ENCODE measurements around the gene ITPRIPL1.
A peak's percentile ranks its signal among the peaks of the same experiment; 100 is the strongest.
"Not testable (repeated sequence)": the region's sequence is repeated elsewhere in the genome, so short reads cannot be mapped to it uniquely, and the experiment has no call there.

ITPRIPL1 gene, protein sequence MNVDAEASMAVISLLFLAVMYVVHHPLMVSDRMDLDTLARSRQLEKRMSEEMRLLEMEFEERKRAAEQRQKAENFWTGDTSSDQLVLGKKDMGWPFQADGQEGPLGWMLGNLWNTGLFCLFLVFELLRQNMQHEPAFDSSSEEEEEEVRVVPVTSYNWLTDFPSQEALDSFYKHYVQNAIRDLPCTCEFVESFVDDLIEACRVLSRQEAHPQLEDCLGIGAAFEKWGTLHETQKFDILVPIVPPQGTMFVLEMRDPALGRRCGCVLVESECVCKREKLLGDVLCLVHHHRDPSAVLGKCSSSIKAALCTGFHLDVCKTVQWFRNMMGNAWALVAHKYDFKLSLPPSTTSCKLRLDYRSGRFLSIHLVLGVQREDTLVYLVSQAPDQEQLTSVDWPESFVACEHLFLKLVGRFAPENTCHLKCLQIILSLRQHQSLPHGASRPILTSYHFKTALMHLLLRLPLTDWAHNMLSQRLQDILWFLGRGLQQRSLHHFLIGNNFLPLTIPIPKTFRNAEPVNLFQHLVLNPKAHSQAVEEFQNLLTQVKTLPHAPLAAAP

DNA sequence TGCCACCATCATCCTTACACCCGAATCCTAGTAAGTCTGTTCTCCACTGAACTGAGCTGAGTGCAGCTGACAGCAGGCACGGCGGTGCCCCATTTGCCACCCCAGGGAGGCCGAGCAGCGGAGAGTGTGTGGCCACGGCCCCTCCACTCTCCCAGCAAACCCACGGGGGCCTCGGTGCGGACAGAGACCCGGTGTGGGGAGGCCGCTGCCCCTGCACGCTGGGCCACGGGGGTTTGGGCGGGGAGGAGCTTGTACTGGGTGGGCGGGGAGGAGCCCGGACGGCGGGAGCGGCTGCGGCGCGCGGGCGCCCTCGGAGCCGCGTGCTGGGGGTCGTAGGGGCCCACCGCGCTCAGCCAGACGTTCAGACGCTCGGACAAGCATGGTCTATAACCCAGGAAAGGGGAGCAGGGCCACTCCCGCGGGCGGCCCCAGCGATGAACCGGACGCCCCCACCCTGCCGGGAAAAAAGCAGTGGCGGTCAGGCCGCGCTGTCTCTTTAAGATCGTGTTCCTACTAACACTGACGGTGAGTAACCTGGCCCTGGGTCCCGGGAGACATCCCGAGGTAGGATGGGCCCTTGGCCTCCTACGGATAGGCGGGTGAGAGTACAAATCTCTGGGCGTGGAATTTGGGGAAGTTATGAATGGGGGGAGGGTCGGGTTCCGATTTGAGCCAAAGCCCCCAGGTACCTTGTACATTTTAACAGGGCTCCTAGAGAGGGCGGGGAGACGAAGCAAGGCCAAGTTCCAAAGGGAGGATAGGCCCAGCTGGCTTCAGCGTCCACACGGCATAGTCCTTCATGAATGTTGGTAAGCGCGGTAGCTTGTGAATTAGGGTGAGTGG is at the start of gene ITPRIPL1:
Gene ITPRIPL1, plus strand, starts transcription at position 277 of the 843 bp plus-strand sequence. Its CDS starts 523 bp downstream, at position 800.
- no peak for DNase-seq

DNA sequence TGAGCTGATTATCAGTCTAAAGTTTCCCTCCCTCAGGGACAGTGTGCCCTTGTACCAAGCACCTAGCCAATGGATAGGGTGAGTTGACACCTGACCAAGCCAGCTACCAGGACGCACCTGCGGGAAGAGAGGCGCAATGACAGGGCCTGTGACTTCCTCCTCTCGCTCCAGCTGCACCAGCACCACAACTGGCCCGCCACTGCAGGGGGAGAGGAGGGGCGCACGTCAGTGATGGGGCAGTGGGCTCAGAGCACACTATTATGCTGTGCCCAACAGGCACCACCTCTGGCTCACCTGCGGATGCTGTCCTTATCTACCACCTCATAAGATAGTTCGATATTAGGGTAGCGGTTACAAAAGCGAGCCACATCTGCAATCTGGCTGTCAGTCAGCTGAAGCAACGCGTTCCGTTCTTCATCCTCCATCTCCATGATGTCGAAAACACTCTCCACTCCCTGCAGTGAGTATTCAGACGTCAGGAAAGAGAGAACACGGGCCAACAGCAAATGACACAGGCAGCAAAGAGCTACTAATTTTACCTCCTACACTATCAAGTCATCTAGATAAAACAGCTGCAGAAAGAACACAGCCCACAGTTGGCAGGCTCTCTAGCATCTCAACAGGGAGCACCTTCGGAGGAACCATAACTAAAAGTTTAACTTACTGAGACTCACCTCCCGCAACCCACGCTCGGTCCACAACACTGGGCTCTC is 48.2 kb upstream of the ITPRIPL1 start:
- no peak for DNase-seq

DNA sequence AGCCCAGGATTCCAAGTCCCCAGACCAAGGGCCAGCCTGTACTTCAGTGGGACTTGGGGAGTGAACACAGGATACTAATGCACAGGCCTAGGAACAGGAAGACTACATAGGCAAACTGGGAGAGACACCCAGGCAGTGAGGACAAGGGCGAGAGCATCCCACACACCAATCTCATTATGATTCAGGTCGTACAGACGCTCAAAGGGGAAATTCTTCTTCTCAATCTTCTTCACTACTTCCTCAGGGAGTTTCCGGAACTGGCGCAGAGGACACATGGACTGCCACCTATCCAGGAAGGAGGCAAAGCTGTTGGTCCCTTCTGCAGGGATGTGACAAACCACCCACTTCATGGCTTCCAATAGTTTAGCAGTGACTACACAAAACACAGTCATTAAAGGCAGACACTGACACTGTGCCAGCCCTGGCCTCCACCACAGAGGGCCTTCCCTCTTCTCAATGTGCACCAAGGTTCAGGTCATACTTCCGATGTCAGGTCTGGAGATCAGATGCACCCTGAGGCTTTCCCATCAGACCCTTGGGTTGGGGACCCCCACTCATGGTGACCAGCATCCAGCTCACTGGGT is 37.8 kb upstream of the ITPRIPL1 start:
- no peak for DNase-seq

DNA sequence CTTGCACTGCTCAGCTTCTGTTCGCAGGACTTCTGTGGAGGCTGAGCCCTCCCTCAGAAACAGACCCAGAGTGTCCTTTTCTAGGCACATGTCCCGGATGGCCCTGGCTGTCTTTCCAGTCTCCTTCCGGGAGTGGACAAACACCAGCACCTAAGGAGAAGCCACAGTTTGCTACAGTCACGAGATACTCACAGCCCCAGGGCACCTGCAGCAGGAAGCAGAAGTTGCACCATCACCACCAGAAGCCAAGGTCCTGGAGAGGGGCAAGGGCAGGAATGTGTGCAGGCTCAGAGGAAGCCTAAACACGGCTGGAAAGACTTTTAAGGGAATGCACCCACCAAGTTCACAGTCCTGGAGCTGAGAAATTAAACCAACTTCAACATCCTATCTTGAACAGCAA is 33.4 kb upstream of the ITPRIPL1 start:
- no peak for DNase-seq

DNA sequence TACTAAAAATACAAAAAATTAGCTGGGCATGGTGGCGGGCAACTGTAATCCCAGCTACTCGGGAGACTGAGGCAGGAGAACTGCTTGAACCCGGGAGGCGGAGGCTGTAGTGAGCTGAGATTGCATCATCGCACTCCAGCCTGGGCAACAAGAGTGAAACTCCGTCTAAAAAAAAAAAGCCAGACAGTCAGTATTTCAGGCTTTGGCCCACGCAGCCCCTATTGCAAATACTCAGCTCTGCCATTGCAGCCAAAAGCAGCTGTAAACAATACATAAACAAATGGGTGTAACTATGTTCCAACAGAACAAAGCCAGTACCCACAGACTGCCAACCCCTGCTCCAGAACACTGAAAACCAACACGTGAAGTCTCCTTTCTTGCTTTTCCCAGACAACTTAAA is 30.8 kb upstream of the ITPRIPL1 start:
- not testable (repeated sequence) for DNase-seq

DNA sequence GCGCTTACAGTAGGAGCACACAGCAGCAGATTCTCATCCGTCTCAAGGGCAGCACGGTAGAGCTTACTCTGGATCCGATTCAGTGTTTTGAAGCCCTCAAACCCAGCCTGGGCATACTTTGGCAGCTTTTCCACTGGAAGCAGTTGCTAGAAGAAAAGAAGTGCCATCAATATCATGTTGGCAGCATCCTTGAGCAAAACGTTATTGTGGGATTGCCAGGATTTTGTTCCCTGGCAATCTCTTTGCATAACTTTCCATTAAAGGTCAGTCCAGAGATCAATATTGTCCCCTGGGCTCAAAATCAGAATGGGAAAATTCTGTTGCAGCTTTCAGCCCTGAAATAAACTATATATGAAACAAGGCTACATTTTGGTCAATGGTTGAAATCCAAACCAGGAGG is 28.2 kb upstream of the ITPRIPL1 start:
- no peak for DNase-seq

DNA sequence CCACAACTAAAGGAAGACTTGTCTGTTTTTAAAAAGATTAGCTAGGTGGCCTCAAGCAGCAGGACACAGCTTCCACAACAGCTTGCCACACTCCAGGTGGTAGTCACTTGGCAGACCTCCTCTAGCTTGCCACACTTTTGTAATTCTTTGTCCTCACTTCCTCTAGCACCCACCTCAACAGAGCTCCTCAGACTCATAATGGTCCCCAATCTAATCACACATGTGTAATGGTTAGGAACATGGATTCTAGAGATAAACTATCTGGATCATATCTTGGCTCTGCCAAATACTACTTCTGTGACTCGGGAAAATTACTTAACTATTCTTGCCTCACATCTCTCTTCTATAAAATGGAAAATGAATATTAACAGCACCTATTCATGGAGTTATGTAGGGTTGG is 23.3 kb upstream of the ITPRIPL1 start:
- no peak for DNase-seq

DNA sequence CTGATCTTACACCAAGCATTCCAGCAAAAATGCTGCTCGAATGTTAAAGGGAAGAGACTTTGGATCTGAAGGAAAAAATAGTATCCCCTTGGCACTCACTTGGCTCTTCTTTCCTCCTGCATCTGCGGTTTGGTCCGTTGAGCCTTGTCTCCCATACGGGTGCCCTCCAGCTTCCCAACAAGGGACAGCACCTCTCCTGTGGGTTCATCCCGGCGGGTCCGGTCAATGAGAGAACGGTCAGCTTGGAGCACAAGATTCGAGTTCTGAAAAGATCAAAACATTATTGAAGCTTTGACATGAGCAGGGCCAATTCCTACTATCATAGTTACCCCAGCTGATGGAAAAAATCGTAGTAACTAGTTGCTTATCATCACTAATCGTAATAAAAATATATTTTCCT is 20.5 kb upstream of the ITPRIPL1 start:
- DNase-seq: no peak

DNA sequence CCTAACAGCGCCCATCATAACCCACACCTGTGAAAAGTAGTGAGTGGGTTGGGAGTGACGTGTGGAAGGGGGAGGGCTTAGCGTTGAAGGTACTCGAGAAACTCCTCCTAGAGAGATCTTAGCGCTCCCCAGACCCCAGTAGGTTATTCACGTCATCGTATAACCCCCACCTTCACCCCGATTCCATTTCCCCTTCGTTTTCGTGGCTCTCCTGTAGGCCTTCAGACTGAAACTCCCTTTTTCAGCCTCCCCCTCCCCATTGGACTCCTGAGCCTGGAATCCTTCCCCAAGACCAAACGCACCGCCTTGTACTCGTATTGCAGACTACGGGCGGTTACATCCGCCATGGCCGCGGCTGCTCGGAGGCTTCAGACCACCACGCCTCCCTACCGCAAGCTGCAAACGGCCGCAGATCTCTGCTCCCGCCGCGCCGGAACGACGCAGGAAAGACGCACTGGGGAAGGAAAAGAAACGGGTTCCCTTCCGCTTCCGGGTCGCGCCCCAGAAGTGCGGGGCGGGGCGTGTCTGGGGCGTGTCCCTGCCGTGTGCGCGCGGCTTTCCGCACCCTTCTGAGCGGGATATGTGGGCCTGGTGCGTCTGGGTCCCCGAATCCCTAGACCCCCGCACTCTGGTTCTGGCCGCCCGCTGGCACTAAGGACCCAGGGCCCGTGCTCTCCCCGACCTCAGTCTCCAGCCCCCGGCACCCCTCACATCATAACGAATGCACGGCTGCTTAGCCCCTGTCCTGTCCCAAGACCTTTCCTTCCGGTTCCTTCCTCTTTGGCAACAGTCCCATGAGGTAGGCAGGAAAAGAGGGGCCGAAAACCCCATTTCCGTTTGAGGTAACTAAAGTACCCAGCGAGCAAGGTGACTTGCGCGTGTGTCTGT is 19.8 kb upstream of the ITPRIPL1 start, which contains the start of gene SNRNP200:
Gene SNRNP200, minus strand, starts transcription at position 456 of the 888 bp plus-strand sequence. Its CDS starts 109 bp downstream, at position 347.
- DNase-seq: peak; percentile 77

DNA sequence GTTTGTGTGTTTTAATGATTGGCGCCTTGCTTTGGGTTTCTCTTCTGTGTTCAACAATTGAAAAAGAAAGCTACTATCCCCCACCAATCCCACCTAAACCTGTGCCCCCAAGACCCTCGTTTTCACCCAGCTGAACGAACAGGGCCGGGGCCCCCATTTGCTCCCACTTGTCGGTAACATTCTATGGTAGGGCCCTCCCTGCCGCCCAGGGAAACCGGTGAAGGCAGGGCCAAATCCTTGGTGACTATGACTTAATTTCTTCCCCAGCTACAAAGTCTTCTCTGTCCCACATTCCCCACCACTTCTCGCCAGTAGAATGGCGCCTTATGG is 19.2 kb upstream of the ITPRIPL1 start:
- DNase-seq: no peak

DNA sequence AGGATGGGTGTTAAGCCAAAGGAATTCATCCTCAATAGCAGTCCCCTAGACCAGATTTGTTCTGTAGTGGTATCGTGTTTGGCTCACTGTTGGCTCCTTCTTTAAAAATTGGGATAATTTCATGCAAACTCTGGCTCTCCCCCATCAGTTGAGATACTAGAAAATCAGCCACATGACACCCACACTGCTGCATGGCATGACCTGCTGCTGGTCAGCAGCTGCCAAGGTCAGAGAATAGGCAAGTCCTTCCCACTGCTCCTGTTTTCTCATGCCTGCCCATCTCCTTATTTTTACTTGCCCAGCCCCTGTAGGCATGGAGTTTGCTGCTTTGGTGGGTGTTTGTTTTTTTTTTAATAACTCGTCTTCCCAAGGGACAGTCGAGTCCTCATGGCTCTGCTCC is 18.7 kb upstream of the ITPRIPL1 start:
- no peak for DNase-seq

DNA sequence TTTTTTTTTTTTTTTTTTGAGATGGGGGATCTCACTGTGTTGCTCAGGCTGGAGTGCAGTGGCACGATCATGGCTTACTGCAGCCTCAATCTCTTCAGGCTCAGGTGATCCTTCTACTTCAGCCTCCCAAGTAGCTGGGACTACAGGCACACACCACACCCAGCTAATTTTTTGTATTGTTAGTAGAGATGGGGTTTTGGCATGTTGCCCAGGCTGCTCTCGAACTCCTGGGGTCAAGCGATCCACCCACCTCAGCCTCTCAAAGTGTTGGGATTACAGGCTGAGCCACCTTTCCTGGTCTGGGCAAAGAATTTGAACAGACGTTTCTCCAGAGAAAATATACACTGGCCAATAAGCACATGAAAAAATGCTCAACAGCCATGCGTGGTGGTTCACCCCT is 16.9 kb upstream of the ITPRIPL1 start:
- no peak for DNase-seq

DNA sequence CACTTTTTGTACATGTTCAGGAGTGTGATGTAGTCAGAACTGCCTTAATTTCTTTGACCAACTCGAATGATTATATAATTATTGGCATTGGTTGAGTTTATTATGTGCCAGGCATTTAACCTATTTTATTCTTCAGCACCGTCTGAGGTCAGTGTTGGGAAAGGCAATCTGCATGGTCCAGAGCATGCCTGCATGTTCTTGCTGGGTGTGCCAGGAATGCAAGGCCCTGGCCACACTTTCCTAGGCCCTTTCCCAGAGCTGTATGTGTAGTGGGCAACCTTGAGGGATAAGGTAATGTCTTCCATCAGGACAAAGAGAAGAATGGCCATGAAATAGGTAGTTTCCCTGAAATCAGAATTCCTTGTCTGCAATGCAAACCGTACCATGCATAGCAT is 10.1 kb upstream of the ITPRIPL1 start:
- no peak for DNase-seq

DNA sequence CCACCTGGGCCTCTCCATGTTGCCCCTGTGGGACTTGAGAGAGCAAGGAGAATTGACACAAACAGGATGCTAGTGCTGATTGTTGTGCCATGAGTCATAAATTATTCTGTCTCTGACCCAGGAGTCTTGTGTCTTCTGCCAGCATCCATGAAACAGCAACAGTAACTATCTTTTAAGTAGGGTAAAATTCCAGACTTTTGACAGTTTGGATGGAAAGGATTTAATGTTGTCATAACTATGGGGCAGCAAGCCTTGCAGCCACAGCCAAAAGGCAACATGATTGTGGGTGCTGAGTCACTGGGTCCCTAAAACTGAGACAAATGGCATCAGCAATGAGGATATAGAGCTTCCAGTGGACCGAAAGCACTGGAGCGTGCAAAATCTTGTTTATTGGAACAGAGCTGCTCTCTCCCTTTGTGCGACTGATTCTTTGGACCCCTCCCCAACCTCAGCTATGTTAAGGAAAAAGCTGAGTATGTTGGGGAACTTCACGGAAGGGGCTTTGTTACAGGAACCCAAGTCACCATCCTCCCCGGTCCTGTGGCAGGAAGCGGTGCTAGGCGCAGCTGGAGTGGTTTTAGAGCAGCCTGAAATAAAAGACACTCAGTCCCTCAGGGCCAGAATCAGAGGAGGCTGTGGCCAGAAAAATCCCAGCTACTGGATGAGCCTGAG is 9.6 kb upstream of the ITPRIPL1 start:
- DNase-seq: no peak

DNA sequence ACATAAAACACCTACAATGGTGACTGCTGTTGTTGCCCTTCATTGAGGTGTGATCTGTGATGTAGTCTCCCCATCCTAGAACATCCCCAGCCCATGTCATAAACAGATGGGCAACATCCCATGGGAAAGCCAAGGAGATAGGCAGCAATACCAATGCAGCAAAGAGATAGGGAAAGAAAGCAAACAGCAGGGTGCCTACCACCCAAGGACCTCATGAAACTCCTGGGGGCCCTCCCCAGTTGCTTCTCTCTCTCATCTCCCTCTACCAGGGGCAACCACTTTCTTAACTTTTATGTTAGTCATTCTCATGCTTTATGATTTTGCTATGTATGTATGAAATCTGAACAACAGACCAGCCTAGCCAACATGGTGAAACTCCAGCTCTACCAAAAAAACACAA is 8.1 kb upstream of the ITPRIPL1 start:
- no peak for DNase-seq

DNA sequence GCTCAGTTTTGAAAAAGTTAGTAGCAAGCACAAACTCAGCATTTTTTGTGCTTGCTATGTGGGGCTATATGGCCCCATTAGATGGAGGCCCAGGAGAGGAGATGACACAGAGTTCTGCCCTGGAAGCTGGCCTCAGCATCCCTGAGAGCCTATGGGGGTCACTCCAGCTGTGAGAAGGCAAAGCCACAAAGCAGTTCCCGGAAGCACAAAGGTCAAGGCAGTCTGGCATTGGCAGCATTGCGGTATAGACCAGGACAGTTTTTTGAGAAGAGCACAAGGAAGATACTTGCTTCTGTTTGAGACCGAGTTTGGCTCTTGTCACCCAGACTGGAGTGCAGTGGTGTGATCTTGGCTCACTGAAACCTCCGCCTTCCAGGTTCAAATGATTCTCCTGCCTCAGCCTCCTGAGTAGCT is 7.5 kb upstream of the ITPRIPL1 start:
- DNase-seq: no peak

DNA sequence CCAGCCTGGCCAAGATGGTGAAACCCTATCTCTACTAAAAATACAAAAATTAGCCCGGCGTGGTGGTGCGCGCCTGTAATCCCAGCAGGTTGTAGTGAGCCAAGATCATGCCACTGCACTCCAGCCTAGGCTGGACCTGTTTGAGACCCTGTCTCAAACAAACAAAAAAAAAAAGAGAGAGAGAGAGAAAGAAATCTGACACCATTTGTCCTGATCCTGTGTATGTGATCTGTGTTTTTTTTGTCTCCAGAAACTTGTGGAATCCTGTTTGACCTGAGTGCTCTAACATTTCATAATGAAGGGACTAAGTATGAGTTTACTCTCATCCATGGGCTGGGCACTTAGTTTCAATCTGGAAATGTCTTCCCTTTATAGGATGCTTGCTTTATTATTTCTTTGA is 6.4 kb upstream of the ITPRIPL1 start:
- no peak for DNase-seq

DNA sequence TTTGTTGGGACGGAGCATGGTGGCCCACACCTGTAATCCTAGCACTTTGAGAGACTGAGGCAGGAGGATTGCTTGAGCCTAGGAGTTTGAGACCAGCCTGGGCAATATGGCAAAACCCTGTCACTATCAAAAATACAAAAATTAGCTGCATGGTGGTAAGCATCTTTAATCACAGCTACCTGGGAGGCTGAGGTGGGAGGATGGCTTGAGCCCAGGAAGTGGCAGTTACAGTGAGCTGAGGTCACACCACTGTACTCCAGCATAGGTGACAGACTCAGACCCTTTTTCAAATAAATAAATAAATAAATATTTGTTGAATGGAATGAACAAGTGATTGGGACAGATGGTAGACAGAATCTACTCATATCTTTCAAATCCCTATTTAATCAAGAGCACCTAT is 5.7 kb upstream of the ITPRIPL1 start:
- DNase-seq: no peak

DNA sequence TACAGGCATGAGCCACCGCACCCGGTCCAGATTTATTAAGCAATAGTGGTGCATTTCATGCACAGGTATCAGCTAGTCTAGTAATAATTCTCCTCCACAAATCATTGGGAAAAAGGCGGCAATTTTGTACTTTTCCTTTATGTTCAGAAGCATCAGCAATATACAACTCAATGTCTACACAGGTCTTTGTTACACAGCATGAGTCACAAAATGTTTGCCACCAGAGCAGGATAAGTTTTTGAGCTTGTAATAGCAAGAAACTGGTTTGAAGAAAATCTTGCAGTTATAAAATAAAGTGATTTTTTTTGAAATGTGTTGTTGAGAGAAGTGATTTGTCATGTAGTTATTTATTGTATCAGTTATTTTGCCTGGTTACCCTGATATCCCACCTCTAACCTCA is 4.8 kb upstream of the ITPRIPL1 start:
- no peak for DNase-seq

DNA sequence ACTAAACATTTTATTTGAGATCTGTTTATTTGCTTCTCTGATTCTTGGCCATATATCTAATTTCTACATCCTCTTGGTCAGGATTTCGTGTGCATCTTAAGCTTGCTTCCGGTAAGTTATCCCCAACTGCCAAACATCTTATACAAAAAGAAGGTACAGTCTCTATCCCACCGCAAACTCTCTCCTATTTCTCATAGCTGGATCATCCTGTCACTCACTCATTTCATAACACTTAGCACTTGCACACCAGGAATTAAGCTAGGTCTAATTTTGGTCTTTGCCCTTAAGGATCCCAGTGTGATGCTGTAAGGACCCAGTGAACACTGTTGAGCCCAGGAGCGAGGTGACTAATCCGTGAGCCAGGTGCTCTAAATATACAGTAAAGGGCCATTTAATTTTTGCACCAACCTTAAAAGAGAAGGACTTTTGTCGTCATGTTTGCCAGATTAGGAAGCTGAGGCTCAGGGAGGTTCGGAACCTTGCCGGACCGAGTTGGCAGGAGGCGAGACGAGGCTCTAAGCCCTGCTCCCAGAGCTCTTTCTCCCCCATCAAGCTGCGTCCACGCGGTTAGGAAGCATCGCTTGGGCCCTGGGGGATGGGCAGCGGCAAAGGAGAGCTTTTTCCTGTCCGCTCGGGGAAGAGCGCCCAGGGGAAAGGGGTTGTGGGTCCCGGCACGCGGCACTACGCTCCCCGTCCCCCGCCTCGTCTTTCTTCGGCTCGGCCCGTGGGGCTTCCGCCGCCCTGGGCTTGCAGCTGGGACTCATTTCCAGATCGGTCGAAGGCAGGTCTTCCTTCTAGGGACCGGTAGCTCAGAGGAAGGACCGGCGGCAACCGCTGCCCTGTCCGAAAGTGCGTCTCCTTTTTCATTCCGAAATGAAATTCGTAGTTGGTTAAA is 4.1 kb upstream of the ITPRIPL1 start:
- DNase-seq: no peak
